ENCODE results near the gene PCDHGA6.

DNA sequence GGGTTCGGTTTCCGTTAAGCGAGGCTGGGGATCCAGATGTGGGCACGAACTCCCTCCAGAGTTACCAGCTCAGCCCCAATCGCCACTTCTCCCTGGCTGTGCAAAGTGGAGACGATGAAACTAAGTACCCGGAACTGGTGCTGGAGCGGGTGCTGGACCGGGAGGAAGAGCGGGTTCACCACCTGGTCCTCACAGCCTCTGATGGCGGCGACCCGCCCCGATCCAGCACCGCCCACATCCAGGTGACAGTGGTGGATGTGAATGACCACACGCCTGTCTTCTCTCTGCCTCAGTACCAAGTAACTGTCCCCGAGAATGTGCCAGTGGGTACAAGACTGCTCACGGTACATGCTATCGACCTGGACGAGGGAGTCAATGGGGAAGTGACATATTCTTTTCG, 9.7 kb downstream of the PCDHGA6 start:
- TF ChIP-seq, protein P1, sequence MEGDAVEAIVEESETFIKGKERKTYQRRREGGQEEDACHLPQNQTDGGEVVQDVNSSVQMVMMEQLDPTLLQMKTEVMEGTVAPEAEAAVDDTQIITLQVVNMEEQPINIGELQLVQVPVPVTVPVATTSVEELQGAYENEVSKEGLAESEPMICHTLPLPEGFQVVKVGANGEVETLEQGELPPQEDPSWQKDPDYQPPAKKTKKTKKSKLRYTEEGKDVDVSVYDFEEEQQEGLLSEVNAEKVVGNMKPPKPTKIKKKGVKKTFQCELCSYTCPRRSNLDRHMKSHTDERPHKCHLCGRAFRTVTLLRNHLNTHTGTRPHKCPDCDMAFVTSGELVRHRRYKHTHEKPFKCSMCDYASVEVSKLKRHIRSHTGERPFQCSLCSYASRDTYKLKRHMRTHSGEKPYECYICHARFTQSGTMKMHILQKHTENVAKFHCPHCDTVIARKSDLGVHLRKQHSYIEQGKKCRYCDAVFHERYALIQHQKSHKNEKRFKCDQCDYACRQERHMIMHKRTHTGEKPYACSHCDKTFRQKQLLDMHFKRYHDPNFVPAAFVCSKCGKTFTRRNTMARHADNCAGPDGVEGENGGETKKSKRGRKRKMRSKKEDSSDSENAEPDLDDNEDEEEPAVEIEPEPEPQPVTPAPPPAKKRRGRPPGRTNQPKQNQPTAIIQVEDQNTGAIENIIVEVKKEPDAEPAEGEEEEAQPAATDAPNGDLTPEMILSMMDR (IDR thresholded peaks at IDR 0.05 in 4 of 5, conservative IDR thresholded peaks at IDR 0.05 in 1 of 5): no peak
- no peak for TF ChIP-seq POLR2A (IDR thresholded peaks at IDR 0.05)
